WTC11 (cell line): Measurements from ENCODE around the gene ATP9B. TPM values are rescaled to one million over a fixed set of nuclear protein-coding genes. Genes with fewer than 3 reads are reported as not detected.

Experiments
- ATAC-seq: fragments of 200-7000 bp; cut with Tn5 transposase; 2 replicates; pipeline ENCODE4 v1.10.0; 2021; ENCODE audit warnings: mild to moderate bottlenecking, moderate library complexity
- CTCF ChIA-PET: fragments of 300-600 bp; sonication (Branson Sonifier 250); formaldehyde crosslinking; loops from one replicate; lab custom pipeline; 2021; ENCODE audit warnings: antibody characterized with exemption; lab: Charles Lee
- POLR2A ChIA-PET: fragments of 350-600 bp; sonication (Branson Sonifier 250); formaldehyde crosslinking; loops from one replicate; lab custom pipeline; 2021; ENCODE audit warnings: antibody characterized with exemption; lab: Charles Lee
- DNase-seq: peaks from one replicate; pipeline ENCODE4 v3.0.0; 2021; ENCODE audit warnings: low spot score
- H3K27ac Mint-ChIP-seq: 2 replicates; pipeline ENCODE4 v1.8.0; 2021; ENCODE audit warnings: mixed read lengths
- H3K27me3 Mint-ChIP-seq: 2 replicates; pipeline ENCODE4 v1.8.0; 2021; ENCODE audit warnings: low read depth, mild to moderate bottlenecking, moderate library complexity, mixed read lengths
- H3K36me3 Mint-ChIP-seq: 2 replicates; pipeline ENCODE4 v1.8.0; 2021; ENCODE audit warnings: mixed read lengths
- H3K4me1 Mint-ChIP-seq: 2 replicates; pipeline ENCODE4 v1.8.0; 2022; ENCODE audit warnings: mixed read lengths
- H3K4me3 Mint-ChIP-seq: 2 replicates; pipeline ENCODE4 v1.8.0; 2021; ENCODE audit warnings: mild to moderate bottlenecking, moderate library complexity, mixed read lengths
- H3K9me3 Mint-ChIP-seq: 2 replicates; pipeline ENCODE4 v1.8.0; 2021; ENCODE audit warnings: mixed read lengths
- EMX1 ChIP-seq: fragments of 250-450 bp; sonication (Bioruptor Pico); IDR thresholded peaks from 2 replicates; pipeline ENCODE4 v1.8.0; 2021; ENCODE audit warnings: mild to moderate bottlenecking
- ETV6 ChIP-seq: sonication (generic); formaldehyde crosslinking; IDR thresholded peaks from 2 replicates; pipeline ENCODE4 v1.8.1; 2022; ENCODE audit warnings: mild to moderate bottlenecking, missing genetic modification reagents
- GABPB1 ChIP-seq: sonication (generic); formaldehyde crosslinking; IDR thresholded peaks from 2 replicates; pipeline ENCODE4 v1.8.1; 2023; ENCODE audit warnings: mild to moderate bottlenecking, missing genetic modification reagents
- GTF2I ChIP-seq: fragments of 250-450 bp; sonication (Bioruptor Pico); conservative IDR thresholded peaks from 2 replicates; pipeline ENCODE4 v1.4.0; 2021; ENCODE audit warnings: mild to moderate bottlenecking
- JAZF1 ChIP-seq: fragments of 250-450 bp; sonication (Bioruptor Pico); IDR thresholded peaks from 2 replicates; pipeline ENCODE4 v1.9.0; 2021; ENCODE audit warnings: moderate library complexity, mild to moderate bottlenecking, inconsistent platforms
- NR2C2 ChIP-seq: sonication (generic); formaldehyde crosslinking; IDR thresholded peaks from 2 replicates; pipeline ENCODE4 v1.8.0; 2022; ENCODE audit warnings: mild to moderate bottlenecking, missing genetic modification reagents
- TEAD4 ChIP-seq: sonication (generic); formaldehyde crosslinking; IDR thresholded peaks from 2 replicates; pipeline ENCODE4 v1.8.0; 2022; ENCODE audit warnings: mild to moderate bottlenecking, missing genetic modification reagents
- ZNF317 ChIP-seq: sonication (generic); formaldehyde crosslinking; IDR thresholded peaks from 2 replicates; pipeline ENCODE4 v1.8.1; 2023; ENCODE audit warnings: low read depth, mild to moderate bottlenecking, moderate library complexity, missing genetic modification reagents, borderline replicate concordance
- ZNF423 ChIP-seq: fragments of 250-450 bp; sonication (Bioruptor Pico); IDR thresholded peaks from 2 replicates; pipeline ENCODE4 v2.1.2; 2022; ENCODE audit warnings: mild to moderate bottlenecking, moderate library complexity
- total RNA-seq: library from RNA; stranded (reverse); gene quantifications from 3 replicates; pipeline ENCODE4 v1.2.3, GENCODE V29; 2021
- TF ChIP-seq, protein P1 (sequence below): fragments of 200-600 bp; IDR thresholded peaks from 2 replicates; pipeline ENCODE4 v1.8.0; 2022; ENCODE audit warnings: antibody characterized with exemption
- TF ChIP-seq, protein P2 (sequence below): fragments of 250-450 bp; sonication (Bioruptor Pico); IDR thresholded peaks from 2 replicates; pipeline ENCODE4 v1.8.0; 2021; ENCODE audit warnings: mild to moderate bottlenecking
- TF ChIP-seq, protein P3 (sequence below): sonication (generic); formaldehyde crosslinking; IDR thresholded peaks from 2 replicates; pipeline ENCODE4 v1.8.1; 2022; ENCODE audit warnings: low read depth, mild to moderate bottlenecking, moderate library complexity, missing genetic modification reagents, borderline replicate concordance
- TF ChIP-seq, protein P4 (sequence below): sonication (generic); formaldehyde crosslinking; IDR thresholded peaks from 2 replicates; pipeline ENCODE4 v1.8.1; 2022; ENCODE audit warnings: mild to moderate bottlenecking, missing genetic modification reagents, moderate library complexity, borderline replicate concordance
- TF ChIP-seq, protein P5 (sequence below): sonication (generic); formaldehyde crosslinking; conservative IDR thresholded peaks from 2 replicates; pipeline ENCODE4 v1.8.1; 2023; ENCODE audit warnings: mild to moderate bottlenecking, low read depth, missing genetic modification reagents, moderate library complexity
- TF ChIP-seq, protein P6 (sequence below): sonication (generic); formaldehyde crosslinking; IDR thresholded peaks from 2 replicates; pipeline ENCODE4 v1.8.1; 2022; ENCODE audit warnings: missing genetic modification reagents, borderline replicate concordance
- TF ChIP-seq, protein P7 (sequence below): sonication (generic); formaldehyde crosslinking; IDR thresholded peaks from 2 replicates; pipeline ENCODE4 v1.8.1; 2023; ENCODE audit warnings: mild to moderate bottlenecking, missing genetic modification reagents, borderline replicate concordance
- TF ChIP-seq, protein P8 (sequence below): sonication (generic); formaldehyde crosslinking; IDR thresholded peaks from 2 replicates; pipeline ENCODE4 v1.8.1; 2022; ENCODE audit warnings: mild to moderate bottlenecking, moderate library complexity, missing genetic modification reagents

ATP9B gene
- total RNA-seq, 1 experiment from 2014 or later: 19.0 TPM

DNA sequence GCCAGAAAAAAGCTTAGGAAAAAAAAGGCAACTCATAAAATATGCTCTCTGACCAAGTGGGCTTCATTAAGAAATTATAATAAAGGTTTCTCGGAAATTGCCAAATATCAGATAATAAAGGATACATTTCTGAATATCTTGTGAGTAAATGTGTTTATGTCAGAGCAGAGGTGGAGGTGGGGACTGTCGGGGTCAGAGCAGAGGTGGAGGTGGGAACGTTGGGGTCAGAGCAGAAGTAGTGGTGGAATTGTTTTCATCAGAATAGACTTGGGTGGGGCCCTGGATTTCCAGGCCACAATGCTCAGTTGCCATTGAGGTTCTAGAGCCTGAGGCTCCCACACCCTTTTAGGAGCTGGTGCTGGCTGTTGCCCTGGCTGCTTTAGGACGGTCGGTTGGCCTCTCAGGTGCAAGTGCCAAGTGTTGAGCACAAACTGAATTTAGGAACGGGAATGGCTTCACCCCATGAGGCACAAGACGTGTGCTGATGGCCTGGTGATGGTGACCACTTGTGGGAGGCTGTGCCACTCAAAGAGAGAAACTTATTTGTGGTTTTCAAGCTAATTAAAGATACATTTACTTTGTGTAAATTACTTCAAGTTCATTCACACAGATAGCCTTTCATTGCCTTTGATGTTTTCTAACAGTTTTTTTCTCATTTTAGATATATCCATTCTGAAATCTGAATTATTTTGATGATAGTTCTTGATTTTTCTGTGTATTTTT lies 131.5 kb downstream of the ATP9B start (continued):
- TF ChIP-seq, protein P1, sequence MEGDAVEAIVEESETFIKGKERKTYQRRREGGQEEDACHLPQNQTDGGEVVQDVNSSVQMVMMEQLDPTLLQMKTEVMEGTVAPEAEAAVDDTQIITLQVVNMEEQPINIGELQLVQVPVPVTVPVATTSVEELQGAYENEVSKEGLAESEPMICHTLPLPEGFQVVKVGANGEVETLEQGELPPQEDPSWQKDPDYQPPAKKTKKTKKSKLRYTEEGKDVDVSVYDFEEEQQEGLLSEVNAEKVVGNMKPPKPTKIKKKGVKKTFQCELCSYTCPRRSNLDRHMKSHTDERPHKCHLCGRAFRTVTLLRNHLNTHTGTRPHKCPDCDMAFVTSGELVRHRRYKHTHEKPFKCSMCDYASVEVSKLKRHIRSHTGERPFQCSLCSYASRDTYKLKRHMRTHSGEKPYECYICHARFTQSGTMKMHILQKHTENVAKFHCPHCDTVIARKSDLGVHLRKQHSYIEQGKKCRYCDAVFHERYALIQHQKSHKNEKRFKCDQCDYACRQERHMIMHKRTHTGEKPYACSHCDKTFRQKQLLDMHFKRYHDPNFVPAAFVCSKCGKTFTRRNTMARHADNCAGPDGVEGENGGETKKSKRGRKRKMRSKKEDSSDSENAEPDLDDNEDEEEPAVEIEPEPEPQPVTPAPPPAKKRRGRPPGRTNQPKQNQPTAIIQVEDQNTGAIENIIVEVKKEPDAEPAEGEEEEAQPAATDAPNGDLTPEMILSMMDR: no peak
- TF ChIP-seq, protein P2, sequence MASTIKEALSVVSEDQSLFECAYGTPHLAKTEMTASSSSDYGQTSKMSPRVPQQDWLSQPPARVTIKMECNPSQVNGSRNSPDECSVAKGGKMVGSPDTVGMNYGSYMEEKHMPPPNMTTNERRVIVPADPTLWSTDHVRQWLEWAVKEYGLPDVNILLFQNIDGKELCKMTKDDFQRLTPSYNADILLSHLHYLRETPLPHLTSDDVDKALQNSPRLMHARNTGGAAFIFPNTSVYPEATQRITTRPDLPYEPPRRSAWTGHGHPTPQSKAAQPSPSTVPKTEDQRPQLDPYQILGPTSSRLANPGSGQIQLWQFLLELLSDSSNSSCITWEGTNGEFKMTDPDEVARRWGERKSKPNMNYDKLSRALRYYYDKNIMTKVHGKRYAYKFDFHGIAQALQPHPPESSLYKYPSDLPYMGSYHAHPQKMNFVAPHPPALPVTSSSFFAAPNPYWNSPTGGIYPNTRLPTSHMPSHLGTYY (CRISPR knock-in tag): no peak
- TF ChIP-seq GTF2I (CRISPR knock-in tag): no peak
- no peak for TF ChIP-seq ZNF317 (CRISPR knock-in tag)
- TF ChIP-seq, protein P3, sequence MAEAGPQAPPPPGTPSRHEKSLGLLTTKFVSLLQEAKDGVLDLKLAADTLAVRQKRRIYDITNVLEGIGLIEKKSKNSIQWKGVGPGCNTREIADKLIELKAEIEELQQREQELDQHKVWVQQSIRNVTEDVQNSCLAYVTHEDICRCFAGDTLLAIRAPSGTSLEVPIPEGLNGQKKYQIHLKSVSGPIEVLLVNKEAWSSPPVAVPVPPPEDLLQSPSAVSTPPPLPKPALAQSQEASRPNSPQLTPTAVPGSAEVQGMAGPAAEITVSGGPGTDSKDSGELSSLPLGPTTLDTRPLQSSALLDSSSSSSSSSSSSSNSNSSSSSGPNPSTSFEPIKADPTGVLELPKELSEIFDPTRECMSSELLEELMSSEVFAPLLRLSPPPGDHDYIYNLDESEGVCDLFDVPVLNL: no peak
- TF ChIP-seq ETV6 (CRISPR knock-in tag): no peak
- TF ChIP-seq JAZF1 (CRISPR knock-in tag): no peak
- TF ChIP-seq GABPB1: no peak
- TF ChIP-seq, protein P4, sequence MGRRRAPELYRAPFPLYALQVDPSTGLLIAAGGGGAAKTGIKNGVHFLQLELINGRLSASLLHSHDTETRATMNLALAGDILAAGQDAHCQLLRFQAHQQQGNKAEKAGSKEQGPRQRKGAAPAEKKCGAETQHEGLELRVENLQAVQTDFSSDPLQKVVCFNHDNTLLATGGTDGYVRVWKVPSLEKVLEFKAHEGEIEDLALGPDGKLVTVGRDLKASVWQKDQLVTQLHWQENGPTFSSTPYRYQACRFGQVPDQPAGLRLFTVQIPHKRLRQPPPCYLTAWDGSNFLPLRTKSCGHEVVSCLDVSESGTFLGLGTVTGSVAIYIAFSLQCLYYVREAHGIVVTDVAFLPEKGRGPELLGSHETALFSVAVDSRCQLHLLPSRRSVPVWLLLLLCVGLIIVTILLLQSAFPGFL (CRISPR knock-in tag): no peak
- TF ChIP-seq, all 79 proteins: peak for 0

DNA sequence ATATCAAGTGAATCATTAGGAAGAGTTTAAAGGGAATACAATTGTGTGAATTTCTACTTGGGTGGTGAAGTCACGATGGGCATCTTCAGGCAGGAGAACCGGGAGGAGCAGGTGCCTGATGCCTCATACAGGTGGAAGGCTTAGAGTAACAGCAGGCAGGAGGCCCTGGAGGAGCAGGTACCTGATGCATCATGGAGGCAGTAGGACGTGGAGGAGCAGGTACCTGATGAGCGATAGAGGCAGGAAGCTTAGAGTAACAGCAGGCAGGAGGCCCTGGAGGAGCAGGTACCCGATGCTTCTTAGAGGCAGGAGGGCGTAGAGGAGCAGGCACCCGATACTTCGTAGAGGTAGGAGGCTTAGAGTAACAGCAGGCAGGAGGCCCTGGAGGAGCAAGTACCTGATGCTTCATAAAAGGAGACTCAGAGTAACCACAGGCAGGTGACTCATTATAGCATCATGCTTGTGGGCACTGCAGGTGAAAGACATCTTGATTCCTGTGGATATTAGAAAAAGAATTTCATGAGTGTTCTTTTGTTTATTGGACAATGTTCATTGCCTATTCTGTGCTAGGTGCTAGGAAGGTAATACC lies 133.9 kb downstream of the ATP9B start:
- DNase-seq (no peak), ATAC-seq (no peak)
- peaks cover 20% of the 10 kb centered on the region for H3K36me3 Mint-ChIP-seq
- H3K27ac Mint-ChIP-seq: no peak overlapping the region
- no peak overlapping the region for H3K4me3 Mint-ChIP-seq
- peaks cover 10% of the 10 kb centered on the region for H3K9me3 Mint-ChIP-seq
- no peaks in the 10 kb centered on the region for H3K4me1 Mint-ChIP-seq
- POLR2A ChIA-PET: no interaction called here
- TF ChIP-seq TEAD4 (CRISPR knock-in tag) (no peak), EMX1 (CRISPR knock-in tag) (no peak), ZNF423 (CRISPR knock-in tag) (no peak), NR2C2 (CRISPR knock-in tag) (no peak)
- TF ChIP-seq, protein P5, sequence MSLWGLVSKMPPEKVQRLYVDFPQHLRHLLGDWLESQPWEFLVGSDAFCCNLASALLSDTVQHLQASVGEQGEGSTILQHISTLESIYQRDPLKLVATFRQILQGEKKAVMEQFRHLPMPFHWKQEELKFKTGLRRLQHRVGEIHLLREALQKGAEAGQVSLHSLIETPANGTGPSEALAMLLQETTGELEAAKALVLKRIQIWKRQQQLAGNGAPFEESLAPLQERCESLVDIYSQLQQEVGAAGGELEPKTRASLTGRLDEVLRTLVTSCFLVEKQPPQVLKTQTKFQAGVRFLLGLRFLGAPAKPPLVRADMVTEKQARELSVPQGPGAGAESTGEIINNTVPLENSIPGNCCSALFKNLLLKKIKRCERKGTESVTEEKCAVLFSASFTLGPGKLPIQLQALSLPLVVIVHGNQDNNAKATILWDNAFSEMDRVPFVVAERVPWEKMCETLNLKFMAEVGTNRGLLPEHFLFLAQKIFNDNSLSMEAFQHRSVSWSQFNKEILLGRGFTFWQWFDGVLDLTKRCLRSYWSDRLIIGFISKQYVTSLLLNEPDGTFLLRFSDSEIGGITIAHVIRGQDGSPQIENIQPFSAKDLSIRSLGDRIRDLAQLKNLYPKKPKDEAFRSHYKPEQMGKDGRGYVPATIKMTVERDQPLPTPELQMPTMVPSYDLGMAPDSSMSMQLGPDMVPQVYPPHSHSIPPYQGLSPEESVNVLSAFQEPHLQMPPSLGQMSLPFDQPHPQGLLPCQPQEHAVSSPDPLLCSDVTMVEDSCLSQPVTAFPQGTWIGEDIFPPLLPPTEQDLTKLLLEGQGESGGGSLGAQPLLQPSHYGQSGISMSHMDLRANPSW (CRISPR knock-in tag): no peak
- TF ChIP-seq, protein P6, sequence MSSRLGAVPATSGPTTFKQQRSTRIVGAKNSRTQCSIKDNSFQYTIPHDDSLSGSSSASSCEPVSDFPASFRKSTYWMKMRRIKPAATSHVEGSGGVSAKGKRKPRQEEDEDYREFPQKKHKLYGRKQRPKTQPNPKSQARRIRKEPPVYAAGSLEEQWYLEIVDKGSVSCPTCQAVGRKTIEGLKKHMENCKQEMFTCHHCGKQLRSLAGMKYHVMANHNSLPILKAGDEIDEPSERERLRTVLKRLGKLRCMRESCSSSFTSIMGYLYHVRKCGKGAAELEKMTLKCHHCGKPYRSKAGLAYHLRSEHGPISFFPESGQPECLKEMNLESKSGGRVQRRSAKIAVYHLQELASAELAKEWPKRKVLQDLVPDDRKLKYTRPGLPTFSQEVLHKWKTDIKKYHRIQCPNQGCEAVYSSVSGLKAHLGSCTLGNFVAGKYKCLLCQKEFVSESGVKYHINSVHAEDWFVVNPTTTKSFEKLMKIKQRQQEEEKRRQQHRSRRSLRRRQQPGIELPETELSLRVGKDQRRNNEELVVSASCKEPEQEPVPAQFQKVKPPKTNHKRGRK (CRISPR knock-in tag): no peak
- TF ChIP-seq, protein P7, sequence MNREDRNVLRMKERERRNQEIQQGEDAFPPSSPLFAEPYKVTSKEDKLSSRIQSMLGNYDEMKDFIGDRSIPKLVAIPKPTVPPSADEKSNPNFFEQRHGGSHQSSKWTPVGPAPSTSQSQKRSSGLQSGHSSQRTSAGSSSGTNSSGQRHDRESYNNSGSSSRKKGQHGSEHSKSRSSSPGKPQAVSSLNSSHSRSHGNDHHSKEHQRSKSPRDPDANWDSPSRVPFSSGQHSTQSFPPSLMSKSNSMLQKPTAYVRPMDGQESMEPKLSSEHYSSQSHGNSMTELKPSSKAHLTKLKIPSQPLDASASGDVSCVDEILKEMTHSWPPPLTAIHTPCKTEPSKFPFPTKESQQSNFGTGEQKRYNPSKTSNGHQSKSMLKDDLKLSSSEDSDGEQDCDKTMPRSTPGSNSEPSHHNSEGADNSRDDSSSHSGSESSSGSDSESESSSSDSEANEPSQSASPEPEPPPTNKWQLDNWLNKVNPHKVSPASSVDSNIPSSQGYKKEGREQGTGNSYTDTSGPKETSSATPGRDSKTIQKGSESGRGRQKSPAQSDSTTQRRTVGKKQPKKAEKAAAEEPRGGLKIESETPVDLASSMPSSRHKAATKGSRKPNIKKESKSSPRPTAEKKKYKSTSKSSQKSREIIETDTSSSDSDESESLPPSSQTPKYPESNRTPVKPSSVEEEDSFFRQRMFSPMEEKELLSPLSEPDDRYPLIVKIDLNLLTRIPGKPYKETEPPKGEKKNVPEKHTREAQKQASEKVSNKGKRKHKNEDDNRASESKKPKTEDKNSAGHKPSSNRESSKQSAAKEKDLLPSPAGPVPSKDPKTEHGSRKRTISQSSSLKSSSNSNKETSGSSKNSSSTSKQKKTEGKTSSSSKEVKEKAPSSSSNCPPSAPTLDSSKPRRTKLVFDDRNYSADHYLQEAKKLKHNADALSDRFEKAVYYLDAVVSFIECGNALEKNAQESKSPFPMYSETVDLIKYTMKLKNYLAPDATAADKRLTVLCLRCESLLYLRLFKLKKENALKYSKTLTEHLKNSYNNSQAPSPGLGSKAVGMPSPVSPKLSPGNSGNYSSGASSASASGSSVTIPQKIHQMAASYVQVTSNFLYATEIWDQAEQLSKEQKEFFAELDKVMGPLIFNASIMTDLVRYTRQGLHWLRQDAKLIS (CRISPR knock-in tag): no peak
- TF ChIP-seq, protein P8, sequence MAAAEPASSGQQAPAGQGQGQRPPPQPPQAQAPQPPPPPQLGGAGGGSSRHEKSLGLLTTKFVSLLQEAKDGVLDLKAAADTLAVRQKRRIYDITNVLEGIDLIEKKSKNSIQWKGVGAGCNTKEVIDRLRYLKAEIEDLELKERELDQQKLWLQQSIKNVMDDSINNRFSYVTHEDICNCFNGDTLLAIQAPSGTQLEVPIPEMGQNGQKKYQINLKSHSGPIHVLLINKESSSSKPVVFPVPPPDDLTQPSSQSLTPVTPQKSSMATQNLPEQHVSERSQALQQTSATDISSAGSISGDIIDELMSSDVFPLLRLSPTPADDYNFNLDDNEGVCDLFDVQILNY: no peak
- TF ChIP-seq, protein P1: no peak
- CTCF ChIA-PET: no interaction called here
- no peaks in the 10 kb centered on the region for H3K27me3 Mint-ChIP-seq
